ENCODE measurements around the gene KCNMA1.
A peak's percentile ranks its signal among the peaks of the same experiment; 100 is the strongest.

Gene KCNMA1

DNA sequence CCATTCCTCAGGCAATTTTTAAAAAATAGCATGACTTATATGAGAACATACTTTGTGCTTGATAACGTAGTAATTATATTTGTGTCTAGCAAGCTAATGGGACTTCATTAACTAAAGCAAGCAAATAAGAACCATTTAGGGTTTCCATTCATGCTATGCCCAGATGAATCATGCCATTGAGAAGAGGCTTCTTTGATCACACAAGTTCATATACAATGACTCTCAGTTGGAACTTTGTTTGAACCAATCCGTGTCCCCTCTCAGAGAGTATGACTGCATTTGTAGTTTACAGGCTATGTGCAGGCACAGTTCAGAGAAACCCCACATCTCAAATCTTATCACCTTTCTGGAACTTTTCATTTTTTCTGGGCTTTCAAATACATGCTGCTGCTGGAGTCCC lies 614.2 kb downstream of the KCNMA1 start:
- DNase-seq: no peak

DNA sequence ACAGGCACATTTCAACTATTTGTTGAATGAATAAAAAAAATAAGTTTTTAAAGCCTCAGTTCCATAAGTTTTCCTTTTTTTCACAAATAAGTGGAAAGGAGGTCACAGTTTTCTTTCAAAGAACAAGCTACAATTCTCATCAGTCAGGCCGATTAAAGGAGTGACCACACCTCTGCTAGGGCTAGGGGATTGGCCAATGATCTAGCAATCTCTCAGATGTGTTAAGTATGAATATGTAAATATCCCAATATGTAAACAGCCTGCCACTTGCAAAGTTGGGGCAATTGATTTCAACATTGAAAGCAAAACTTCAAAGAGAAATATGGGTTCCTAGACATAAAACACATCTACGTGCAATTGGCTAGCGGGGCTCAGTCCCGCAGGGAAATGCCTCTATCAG lies 614.9 kb downstream of the KCNMA1 start:
- DNase-seq: no peak

DNA sequence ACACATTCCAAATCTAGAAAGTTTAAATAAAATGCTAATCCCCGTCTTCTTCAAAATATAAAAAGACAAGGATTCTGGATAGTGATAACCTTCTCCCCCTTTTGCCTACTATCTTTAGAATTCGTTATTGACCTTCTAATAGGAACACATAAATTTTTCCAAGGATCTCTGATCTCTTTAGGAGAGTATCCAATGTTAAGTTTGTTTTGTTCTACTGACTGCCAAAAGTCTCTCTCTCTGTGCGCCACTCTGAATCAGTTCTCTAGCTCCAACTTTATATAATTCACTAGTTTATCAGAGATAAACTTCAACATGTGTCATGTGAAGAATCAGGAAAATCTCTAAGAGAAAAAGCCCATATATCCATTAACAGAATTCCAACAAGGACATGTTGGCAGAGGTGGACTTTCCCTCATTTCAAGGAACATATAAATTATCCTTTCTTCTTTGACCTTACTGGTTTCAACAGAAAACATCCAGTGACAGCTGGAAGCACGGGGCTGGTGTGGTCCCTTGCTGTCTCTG lies 615.6 kb downstream of the KCNMA1 start:
- no peak for DNase-seq

GRCh38 chr10:77020426-77021040 lies 617.1 kb downstream of the KCNMA1 start:
- DNase-seq: no peak

GRCh38 chr10:77016855-77017254 lies 620.8 kb downstream of the KCNMA1 start:
- no peak for DNase-seq

- no peak for DNase-seq
Measured at GRCh38 chr10:77016278-77016815, 621.3 kb downstream of the KCNMA1 start.

DNA sequence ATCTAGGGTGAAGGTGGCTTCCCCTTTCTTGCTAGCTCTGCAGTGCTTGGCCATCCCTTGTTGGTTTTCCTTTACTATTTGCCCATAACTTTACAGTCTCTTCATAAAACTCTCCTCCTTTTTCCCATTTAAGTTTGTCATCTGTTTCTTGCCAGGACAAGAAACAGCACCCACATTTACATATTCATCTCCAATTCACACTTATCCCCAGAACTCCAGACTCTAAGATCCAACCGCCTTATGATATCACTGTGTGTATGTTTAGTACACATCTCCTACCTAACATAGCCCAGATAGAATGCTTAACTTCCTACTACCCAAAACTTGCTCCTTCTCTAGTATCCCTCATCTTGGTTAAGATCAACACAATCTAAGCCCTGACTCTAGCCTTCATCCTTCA lies 622.2 kb downstream of the KCNMA1 start:
- no peak for DNase-seq

DNA sequence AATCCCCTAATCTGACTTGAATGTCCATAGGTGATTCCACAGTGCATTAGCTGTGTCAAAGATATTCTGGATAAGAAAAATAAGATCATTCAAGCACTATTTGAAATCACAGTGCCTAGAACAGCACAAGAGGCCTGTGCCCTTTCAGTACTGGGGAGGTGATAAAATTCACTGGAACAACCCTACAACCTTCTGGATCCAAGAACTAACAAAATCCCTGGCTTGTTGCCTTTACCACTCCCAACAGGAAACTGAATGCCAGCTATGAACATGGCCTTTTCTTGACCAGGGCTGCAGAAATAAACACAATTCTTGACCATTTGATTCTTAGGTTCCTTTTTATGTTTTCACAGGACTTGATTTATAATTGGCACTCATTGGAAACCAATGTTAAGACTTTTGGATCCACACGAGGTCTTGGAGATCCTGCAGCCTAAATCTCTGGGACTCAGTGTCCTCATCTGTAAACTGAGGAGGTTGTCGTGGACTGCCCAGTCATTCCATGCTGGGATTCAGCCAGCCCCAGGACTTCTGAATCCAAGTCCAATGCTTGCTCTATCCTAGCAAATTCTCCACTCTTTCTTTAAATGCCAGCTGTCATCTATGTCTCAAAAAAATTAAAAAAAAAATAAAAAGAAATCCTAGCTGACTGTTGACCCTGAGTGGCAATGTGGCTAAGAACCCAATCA lies 624.7 kb downstream of the KCNMA1 start:
- no peak for DNase-seq

- no peak for DNase-seq
Measured at GRCh38 chr10:77011874-77012811, 625.5 kb downstream of the KCNMA1 start.

DNA sequence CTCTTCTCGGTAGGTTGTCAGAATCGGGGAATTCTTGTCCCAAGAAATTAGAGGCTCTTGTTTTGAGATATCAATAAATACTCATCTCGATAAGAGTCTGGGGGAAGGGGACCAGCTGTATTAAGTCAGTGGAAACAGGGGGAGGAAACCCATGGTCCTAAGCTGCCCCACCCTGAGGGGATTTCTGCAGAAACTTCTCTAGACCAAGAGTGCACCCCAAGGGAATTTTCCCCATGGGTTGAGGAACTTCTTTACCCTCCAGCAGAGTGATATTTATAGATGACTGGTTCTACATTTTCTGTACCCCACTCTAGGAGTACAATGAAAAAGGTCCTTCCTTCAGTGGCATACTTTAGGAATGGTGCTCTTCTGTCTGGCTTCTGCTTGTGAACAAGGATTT lies 627.2 kb downstream of the KCNMA1 start:
- no peak for DNase-seq

- DNase-seq: no peak
Measured at GRCh38 chr10:77007834-77008233, 629.8 kb downstream of the KCNMA1 start.

- DNase-seq: no peak
Measured at GRCh38 chr10:77006836-77007511, 630.6 kb downstream of the KCNMA1 start.

- no peak for DNase-seq
Measured at GRCh38 chr10:77005871-77006270, 631.7 kb downstream of the KCNMA1 start.

DNA sequence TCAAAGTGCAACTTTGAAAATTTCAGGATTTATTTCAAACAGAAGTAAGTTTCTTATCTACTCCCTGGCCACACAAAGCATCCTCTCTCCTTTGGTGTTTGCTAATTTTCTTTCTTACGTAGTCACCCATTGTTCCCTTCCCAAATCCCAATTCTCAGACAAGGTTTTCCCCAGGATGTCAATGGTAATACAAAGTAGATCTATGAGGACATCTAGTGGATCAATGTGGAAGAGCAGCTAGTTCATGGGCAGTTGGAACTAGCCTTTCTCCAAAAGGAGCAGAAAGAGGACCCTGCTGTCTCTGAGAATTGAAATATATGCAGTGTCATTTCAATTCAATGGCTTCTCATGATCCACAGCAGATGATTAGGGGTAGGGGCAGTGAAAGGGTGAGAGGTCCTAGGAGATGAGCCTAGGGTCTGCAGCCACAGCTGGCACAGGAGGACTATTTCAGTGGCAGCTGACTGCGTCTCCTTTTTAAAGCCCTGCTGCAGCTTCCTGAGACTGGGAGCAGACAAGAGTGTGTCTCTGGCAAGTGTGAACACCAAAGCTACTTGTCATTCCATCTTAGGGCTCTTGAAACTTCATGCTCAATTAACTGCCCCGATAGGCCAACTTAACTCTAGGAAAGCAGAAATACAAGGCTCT lies 632.6 kb downstream of the KCNMA1 start:
- DNase-seq: no peak

- no peak for DNase-seq
Measured at GRCh38 chr10:77002872-77003271, 634.7 kb downstream of the KCNMA1 start.

- DNase-seq: no peak
Measured at GRCh38 chr10:77001206-77001605, 636.4 kb downstream of the KCNMA1 start.

DNA sequence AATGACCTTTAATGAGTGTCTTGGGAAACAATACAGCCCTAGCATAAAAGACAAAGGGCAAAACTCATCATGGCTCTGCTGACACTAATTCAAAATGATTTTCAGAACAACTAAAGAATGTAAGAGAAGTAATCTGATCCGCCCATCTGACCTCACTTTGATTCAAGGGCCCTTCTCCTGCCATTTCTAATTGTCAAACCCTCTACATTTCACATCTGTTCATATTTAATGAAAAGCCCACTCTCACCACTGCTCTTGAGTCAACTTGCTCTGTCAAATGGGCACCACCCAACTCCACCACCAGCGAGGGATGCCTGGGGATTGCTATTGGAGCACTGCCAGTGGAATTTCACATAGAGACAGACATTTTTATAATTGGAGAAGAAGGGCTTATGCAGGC lies 639.2 kb downstream of the KCNMA1 start:
- no peak for DNase-seq

GRCh38 chr10:76997631-76998030 lies 640.0 kb downstream of the KCNMA1 start:
- no peak for DNase-seq

- DNase-seq: no peak
Measured at GRCh38 chr10:76995023-76995422, 642.6 kb downstream of the KCNMA1 start.

DNA sequence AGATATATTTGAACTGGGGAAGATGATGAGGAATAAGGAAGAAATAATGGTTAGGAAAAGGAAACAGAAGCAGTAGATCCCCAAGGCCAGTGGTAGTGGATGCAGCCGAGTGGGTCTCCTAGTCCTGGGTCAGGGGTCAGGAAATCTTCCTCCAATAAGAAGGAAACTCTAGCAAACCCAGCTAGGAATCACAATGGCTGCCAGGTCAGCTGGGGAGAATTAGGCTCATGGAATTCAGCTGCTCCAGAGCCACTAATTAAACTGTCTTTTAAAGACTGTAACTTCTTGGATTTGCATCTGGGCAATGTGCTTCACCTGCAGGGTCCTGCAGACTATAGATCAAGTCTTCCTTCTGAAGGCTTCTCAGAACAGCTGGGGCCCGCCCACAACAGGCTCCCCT lies 644.4 kb downstream of the KCNMA1 start:
- no peak for DNase-seq

- DNase-seq: no peak
Measured at GRCh38 chr10:76992467-76992866, 645.1 kb downstream of the KCNMA1 start.

DNA sequence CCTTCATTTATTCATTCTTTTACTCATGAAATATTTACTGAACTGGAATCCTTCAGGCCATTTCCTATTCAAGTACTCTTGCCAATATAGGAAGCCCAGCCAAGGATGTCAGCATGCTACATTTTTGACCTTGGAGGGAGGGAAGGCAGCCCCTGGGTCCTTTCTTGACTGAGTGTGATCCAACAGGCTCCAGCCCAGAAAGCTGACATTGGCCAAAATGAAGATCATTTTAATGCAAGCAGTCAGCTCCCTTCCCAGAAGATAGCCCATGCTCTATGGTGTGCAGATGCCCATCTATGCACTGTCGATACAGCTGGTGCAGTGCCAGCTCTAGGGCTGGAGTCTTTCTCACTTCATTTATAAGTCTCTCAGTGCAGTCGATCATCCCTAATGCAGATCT lies 646.0 kb downstream of the KCNMA1 start:
- peak; percentile 66 for DNase-seq

All from left hindlimb (tissue), 1 donor.